NCI-H1436 treated with DMSO at 0.1 percent for 48 hours (cell line): Measurements from ENCODE around the gene MYLK4.

Experiments used
- DNase-seq: peaks from one replicate; lab custom pipeline; 2025; lab: John Stamatoyannopoulos, UW

Gene MYLK4

DNA sequence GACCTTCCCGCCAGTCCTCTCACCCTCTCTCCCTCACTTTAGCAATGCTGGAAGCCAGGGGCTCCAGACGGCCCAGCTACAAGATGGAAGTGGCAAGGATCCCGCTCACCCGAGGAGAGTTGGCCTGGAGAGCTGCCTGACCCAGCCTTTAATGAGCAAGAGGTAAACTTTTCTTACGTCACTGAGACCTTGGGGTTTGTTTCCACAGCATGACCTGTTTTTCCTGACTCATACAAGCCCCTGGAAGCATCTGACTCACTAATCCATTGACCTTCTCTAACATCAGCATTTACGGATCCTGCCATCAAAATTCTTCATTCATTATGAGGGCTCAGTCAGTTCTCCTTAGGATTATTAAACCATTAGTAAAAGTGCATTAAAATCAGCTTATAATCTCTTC, 120.4 kb downstream of the MYLK4 start:
- no peak for DNase-seq

DNA sequence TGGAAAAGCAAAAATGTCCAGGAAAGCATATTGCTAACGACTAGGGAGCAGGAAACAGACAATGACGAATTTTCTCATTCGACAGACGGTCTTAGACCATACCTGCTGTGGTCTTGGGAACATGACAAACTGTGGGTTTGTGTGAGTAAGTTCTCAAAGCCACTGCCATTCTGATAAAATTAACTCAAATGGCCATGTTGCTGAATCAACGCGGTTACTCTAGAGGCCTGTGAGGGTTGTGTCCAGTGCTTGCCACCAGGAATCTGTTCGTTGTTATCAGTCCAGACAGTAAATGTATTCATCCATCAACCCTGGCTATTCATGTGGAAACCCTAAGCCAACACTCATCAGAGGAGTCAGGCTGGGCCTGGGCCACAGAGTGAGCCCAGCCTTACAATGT, 124.3 kb downstream of the MYLK4 start:
- DNase-seq, result no peak

GRCh38 chr6:2625581-2625980, 125.1 kb downstream of the MYLK4 start:
- DNase-seq, result no peak

DNA sequence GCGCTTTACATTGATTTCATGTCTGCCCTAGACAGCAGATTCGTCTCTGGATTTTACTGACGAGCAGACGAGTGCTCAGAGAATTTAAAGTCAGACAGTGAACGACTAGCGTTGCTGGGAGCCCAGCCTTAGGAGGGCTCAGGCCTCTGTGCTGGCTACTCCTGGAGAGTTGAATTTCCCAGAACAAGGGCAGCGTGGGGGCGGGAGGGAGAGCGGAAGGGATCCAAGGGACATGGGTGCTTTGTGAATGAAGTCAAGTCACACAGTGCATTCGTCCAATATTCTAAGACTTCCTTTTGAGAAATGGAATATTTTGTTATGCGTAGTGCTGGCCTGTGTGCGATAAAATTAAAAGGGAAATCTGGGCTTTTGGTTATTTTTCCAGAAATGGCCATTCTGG, 126.5 kb downstream of the MYLK4 start:
- DNase-seq, result no peak

DNA sequence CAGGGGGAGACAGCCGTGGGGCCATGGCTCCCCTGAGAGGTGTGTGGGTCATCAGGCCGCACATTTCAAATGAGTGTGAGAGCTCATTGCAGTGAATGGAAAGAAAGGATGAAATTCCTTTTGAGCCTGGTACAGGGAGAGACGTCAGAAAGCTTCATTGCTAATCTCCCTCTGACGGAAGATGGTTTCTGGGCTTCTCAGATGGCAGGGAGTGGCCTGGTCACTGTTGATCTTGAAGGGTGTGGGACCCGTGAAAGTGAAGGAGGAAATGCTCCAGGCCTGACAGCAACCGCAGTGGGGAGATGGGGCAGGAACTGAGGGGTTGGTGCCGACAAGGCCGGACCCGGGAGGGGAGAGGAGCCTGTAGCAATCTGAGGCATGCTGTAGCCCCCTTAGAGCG, 127.4 kb downstream of the MYLK4 start:
- DNase-seq, result no peak

GRCh38 chr6:2622671-2623070, 128.1 kb downstream of the MYLK4 start:
- no peak for DNase-seq

DNA sequence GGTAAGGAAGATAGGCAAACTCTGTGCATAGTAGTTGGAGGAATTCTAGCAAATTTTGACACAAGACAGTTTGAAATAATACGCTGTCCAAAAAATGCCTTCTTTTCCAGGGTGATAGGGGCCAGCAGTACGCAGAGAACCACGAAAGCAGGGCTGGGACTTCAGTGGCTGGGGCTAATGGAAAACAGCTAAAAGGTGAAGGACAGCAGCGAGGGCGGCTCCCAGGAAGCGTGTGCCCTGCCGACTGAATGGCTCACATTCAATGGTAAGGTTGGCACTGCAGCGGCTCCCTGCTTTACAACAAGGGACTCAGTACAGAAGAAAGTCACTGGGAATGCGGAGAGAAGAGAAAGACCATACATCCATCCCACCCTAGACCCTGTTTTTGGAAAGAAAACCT, 131.1 kb downstream of the MYLK4 start:
- DNase-seq, result no peak

GRCh38 chr6:2617729-2618128, 133.0 kb downstream of the MYLK4 start:
- DNase-seq, result no peak

DNA sequence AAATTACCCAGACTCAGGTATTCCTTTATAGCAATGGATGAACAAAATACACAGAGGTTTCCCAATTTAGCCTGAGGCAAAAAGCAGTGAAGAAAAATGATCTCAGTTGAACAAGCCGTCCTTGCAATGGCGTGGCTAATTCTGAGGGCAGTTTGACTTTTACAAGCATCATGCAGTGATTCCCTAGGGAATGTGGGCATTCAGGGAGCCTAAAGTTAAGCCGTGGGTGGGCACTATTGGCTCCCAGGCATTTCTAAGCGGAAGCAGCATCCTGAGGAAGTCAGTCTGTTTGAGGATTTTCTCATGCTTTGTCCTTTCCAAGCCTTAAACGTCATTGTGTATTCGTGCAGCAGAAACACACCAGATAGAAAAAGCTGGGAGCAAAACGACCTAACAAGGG, 133.9 kb downstream of the MYLK4 start:
- no peak for DNase-seq

DNA sequence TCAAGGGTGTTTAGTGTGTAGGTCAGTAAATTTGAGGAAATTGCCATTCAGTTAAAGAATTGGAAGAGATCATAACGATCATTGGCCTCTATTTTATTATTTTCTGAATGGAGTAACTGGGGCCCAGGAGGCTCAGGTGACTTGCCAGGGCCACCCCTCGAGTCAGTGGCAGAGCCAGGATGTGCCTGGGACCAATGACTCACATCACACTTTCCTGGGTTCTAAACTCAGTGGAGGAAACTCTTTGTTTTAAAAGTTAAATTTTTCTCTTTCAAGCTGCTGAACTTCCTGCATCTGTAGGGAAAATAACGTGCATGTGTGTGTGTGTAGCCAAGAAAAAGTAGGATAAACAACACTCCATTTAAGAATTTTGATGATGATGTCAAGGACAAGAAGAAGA, 135.5 kb downstream of the MYLK4 start:
- DNase-seq, result no peak

GRCh38 chr6:2614846-2615245, 135.9 kb downstream of the MYLK4 start:
- DNase-seq, result no peak

DNA sequence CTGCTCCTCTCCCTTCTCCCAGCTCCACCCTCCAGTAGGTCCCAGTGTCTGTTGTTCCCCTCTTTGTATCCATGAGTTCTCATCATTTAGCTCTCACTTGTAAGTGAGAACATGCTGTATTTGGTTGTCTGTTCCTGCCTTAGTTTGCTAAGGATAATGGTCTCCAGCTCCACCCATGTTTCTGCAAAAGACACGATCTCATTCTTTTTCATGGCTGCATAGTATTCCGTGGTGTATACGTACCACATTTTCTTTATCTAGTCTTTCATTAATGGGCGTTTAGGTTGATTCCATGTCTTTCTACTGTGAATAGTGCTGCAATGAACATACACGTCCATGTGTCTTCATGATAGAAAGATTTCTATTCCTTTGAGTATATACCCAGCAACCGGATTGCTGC, 136.6 kb downstream of the MYLK4 start:
- DNase-seq, result no peak
